CD4-positive, CD25-positive, alpha-beta regulatory T cell (primary cell): ENCODE data around the gene PDIA6. TPM values are rescaled to one million over a fixed set of nuclear protein-coding genes. Genes with fewer than 3 reads are reported as not detected.

Experiments
- ATAC-seq, 2 donors: fragments of 150-1000 bp; cut with Tn5 transposase; one replicate each; pipeline ENCODE4 v1.10.0; 2021; ENCODE audit warnings: low read depth in 2 of 2, moderate number of reproducible peaks in 2 of 2, moderate library complexity in 1 of 2
- DNase-seq, 3 donors: peaks; one replicate each; pipeline versions ENCODE4 v3.0.0 to v3.0.0-alpha.2; 2012 to 2022; ENCODE audit warnings: mixed read lengths in 1 of 3
- H3K27ac ChIP-seq: one replicate; pipeline ENCODE4 v1.7.0; 2013; ENCODE audit warnings: mild to moderate bottlenecking, low read length; ENCODE audit not compliant: insufficient read depth, poor library complexity, severe bottlenecking
- H3K27me3 ChIP-seq: one replicate; pipeline ENCODE4 v1.7.0; 2013; ENCODE audit warnings: low read length; ENCODE audit not compliant: control insufficient read depth, insufficient read depth
- H3K36me3 ChIP-seq: one replicate; pipeline ENCODE4 v1.7.0; 2013; ENCODE audit warnings: mild to moderate bottlenecking, low read length, moderate library complexity; ENCODE audit not compliant: control insufficient read depth, insufficient read depth
- H3K4me1 ChIP-seq: 2 replicates; pipeline ENCODE4 v1.7.0; 2013; ENCODE audit warnings: mild to moderate bottlenecking, low read length; ENCODE audit not compliant: insufficient read depth, control insufficient read depth, poor library complexity, severe bottlenecking
- H3K4me3 ChIP-seq: one replicate; pipeline ENCODE4 v1.7.0; 2013; ENCODE audit warnings: low read depth, mild to moderate bottlenecking, low read length, moderate library complexity
- H3K9me3 ChIP-seq, 2 experiments: 1 replicate in 1 of 2; 2 replicates in 1 of 2; pipeline ENCODE4 v1.7.0; 2013; ENCODE audit warnings: low read length in 2 of 2, mild to moderate bottlenecking in 1 of 2, moderate library complexity in 1 of 2; ENCODE audit not compliant: control insufficient read depth in 2 of 2
- H3K27ac Mint-ChIP-seq, 3 donors: one replicate each; pipeline ENCODE4 v1.8.0; 2020 to 2022; ENCODE audit warnings: mild to moderate bottlenecking in 3 of 3, mixed read lengths in 3 of 3, moderate library complexity in 2 of 3
- H3K27me3 Mint-ChIP-seq: one replicate; pipeline ENCODE4 v1.8.0; 2022; ENCODE audit warnings: mild to moderate bottlenecking, mixed read lengths
- H3K36me3 Mint-ChIP-seq: one replicate; pipeline ENCODE4 v1.8.0; 2020; ENCODE audit warnings: mixed read lengths
- H3K4me1 Mint-ChIP-seq, 4 donors: one replicate each; pipeline ENCODE4 v1.8.0; 2020 to 2022; ENCODE audit warnings: mixed read lengths in 4 of 4, mild to moderate bottlenecking in 1 of 4
- H3K4me3 Mint-ChIP-seq, 4 donors: one replicate each; pipeline ENCODE4 v1.8.0; 2020 to 2022; ENCODE audit warnings: mild to moderate bottlenecking in 4 of 4, mixed read lengths in 4 of 4, moderate library complexity in 3 of 4
- H3K9me3 Mint-ChIP-seq, 7 donors: one replicate each; pipeline ENCODE4 v1.8.0; 2020 to 2022; ENCODE audit warnings: mixed read lengths in 7 of 7, mild to moderate bottlenecking in 3 of 7, moderate library complexity in 2 of 7
- polyA plus RNA-seq, 4 donors: library from polyadenylated mRNA; unstranded; fragments of 300-500 nt; fragmentation: Illumina TruSeq; gene quantifications; one replicate each; pipeline ENCODE4 v1.2.3, GENCODE V29; 2021
- total RNA-seq: library from RNA; stranded (reverse); gene quantifications from one replicate; pipeline ENCODE4 v1.2.3, GENCODE V29; 2022

PDIA6 gene
- total and polyA plus RNA-seq, 5 donors from 2014 or later, result 48.0 to 186 (median 116) TPM

- no peak for DNase-seq
- no peaks in the 10 kb centered on the region for H3K9me3 ChIP-seq
- no peak overlapping the region for H3K27ac Mint-ChIP-seq
These were observed 35.3 kb downstream of the PDIA6 start for GRCh38 chr2:10777111-10777841.

GRCh38 chr2:10776231-10776977 is 36.2 kb downstream of the PDIA6 start:
- DNase-seq (no peak), ATAC-seq (no peak)
- Mint-ChIP-seq H3K27me3 (no peaks in the 10 kb centered on the region), H3K27ac (no peak overlapping the region), H3K4me3 (no peak overlapping the region), H3K9me3 (no peaks in the 10 kb centered on the region), H3K36me3 (peaks cover 10% of the 10 kb centered on the region), H3K4me1 (peaks cover 0 to 1% (median 0%) of the 10 kb centered on the region in 4 donors)
- H3K36me3 ChIP-seq, result peaks cover 20% of the 10 kb centered on the region
- H3K27me3 ChIP-seq, result no peaks in the 10 kb centered on the region
- no peak overlapping the region for H3K27ac ChIP-seq
- no peaks in the 10 kb centered on the region for H3K9me3 ChIP-seq
- no peak overlapping the region for H3K4me3 ChIP-seq
- no peaks in the 10 kb centered on the region for H3K4me1 ChIP-seq

More at GRCh38 chr2:10777111-10777841, 35.3 kb downstream of the PDIA6 start:
- H3K9me3 Mint-ChIP-seq, result no peaks in the 10 kb centered on the region
- no peaks in the 10 kb centered on the region for H3K4me1 ChIP-seq
- H3K4me3 ChIP-seq, result no peak overlapping the region
- H3K36me3 Mint-ChIP-seq, result peaks cover 10% of the 10 kb centered on the region
- H3K27ac ChIP-seq, result no peak overlapping the region
- H3K4me3 Mint-ChIP-seq, result no peak overlapping the region
- H3K27me3 ChIP-seq, result no peaks in the 10 kb centered on the region
- ATAC-seq, result no peak
- H3K4me1 Mint-ChIP-seq, result peaks cover 0 to 1% (median 0%) of the 10 kb centered on the region in 4 donors
- no peaks in the 10 kb centered on the region for H3K27me3 Mint-ChIP-seq
- peaks cover 28% of the 10 kb centered on the region for H3K36me3 ChIP-seq

GRCh38 chr2:10775831-10776230 is 36.8 kb downstream of the PDIA6 start:
- no peaks in the 10 kb centered on the region for H3K27me3 Mint-ChIP-seq
- ATAC-seq, result no peak

GRCh38 chr2:10775021-10775780 is 37.4 kb downstream of the PDIA6 start:
- Mint-ChIP-seq H3K27ac (no peak overlapping the region), H3K9me3 (no peaks in the 10 kb centered on the region), H3K4me3 (no peak overlapping the region), H3K36me3 (peaks cover 8% of the 10 kb centered on the region), H3K4me1 (peaks cover 0 to under 1% (median 0%) of the 10 kb centered on the region in 4 donors), H3K27me3 (no peaks in the 10 kb centered on the region)
- DNase-seq (no peak), ATAC-seq (no peak)
- Histone ChIP-seq H3K9me3 (no peaks in the 10 kb centered on the region), H3K27me3 (no peaks in the 10 kb centered on the region), H3K4me1 (no peaks in the 10 kb centered on the region), H3K36me3 (peaks cover 11% of the 10 kb centered on the region), H3K4me3 (no peak overlapping the region), H3K27ac (no peak overlapping the region)

More at GRCh38 chr2:10775831-10776230, 36.8 kb downstream of the PDIA6 start:
- no peak overlapping the region for H3K4me3 Mint-ChIP-seq
- Histone ChIP-seq H3K27ac (no peak overlapping the region), H3K4me1 (no peaks in the 10 kb centered on the region), H3K9me3 (no peaks in the 10 kb centered on the region), H3K4me3 (no peak overlapping the region), H3K27me3 (no peaks in the 10 kb centered on the region), H3K36me3 (peaks cover 14% of the 10 kb centered on the region)
- peaks cover 0 to 1% (median 0%) of the 10 kb centered on the region in 4 donors for H3K4me1 Mint-ChIP-seq
- peaks cover 10% of the 10 kb centered on the region for H3K36me3 Mint-ChIP-seq
- H3K27ac Mint-ChIP-seq, result no peak overlapping the region
- no peaks in the 10 kb centered on the region for H3K9me3 Mint-ChIP-seq
- DNase-seq, result no peak

- Histone ChIP-seq H3K4me1 (no peaks in the 10 kb centered on the region), H3K36me3 (peaks cover 4% of the 10 kb centered on the region), H3K9me3 (no peaks in the 10 kb centered on the region), H3K27ac (no peak overlapping the region), H3K27me3 (no peaks in the 10 kb centered on the region), H3K4me3 (no peak overlapping the region)
- Mint-ChIP-seq H3K27me3 (no peaks in the 10 kb centered on the region), H3K9me3 (no peaks in the 10 kb centered on the region), H3K27ac (no peak overlapping the region), H3K4me3 (no peak overlapping the region), H3K4me1 (no peaks in the 10 kb centered on the region), H3K36me3 (peaks cover 5% of the 10 kb centered on the region)
- ATAC-seq, result no peak
- DNase-seq, result no peak
These were observed 38.2 kb downstream of the PDIA6 start for GRCh38 chr2:10774394-10774793.

- Mint-ChIP-seq H3K36me3 (peaks cover 5% of the 10 kb centered on the region), H3K9me3 (no peaks in the 10 kb centered on the region), H3K27me3 (no peaks in the 10 kb centered on the region), H3K4me1 (no peaks in the 10 kb centered on the region), H3K27ac (no peak overlapping the region), H3K4me3 (no peak overlapping the region)
- H3K36me3 ChIP-seq, result peaks cover 4% of the 10 kb centered on the region
- no peak overlapping the region for H3K4me3 ChIP-seq
- no peaks in the 10 kb centered on the region for H3K4me1 ChIP-seq
- ATAC-seq (no peak), DNase-seq (no peak)
- H3K27ac ChIP-seq, result no peak overlapping the region
- H3K27me3 ChIP-seq, result no peaks in the 10 kb centered on the region
- H3K9me3 ChIP-seq, result no peaks in the 10 kb centered on the region
These were observed 38.7 kb downstream of the PDIA6 start for GRCh38 chr2:10773821-10774341.

- H3K27ac Mint-ChIP-seq, result no peak overlapping the region
- ATAC-seq (no peak), DNase-seq (no peak)
- no peak overlapping the region for H3K27ac ChIP-seq
- H3K4me1 Mint-ChIP-seq, result no peaks in the 10 kb centered on the region
- H3K4me3 ChIP-seq, result no peak overlapping the region
- H3K27me3 Mint-ChIP-seq, result no peaks in the 10 kb centered on the region
- H3K36me3 Mint-ChIP-seq, result no peaks in the 10 kb centered on the region
- H3K4me3 Mint-ChIP-seq, result no peak overlapping the region
- H3K9me3 ChIP-seq, result no peaks in the 10 kb centered on the region
- H3K4me1 ChIP-seq, result no peaks in the 10 kb centered on the region
- no peaks in the 10 kb centered on the region for H3K36me3 ChIP-seq
- no peaks in the 10 kb centered on the region for H3K9me3 Mint-ChIP-seq
- no peaks in the 10 kb centered on the region for H3K27me3 ChIP-seq
These were observed 39.7 kb downstream of the PDIA6 start for GRCh38 chr2:10772868-10773215.
